Neural cell (in vitro differentiated cells): ENCODE data around the gene UTP15. TPM values are rescaled to one million over a fixed set of nuclear protein-coding genes. Genes with fewer than 3 reads are reported as not detected.

Source experiments
- H2AFZ ChIP-seq: fragments of 200-600, 300-800 bp; sonication (generic), shearing (Covaris generic); 2 replicates; pipeline ENCODE4 v1.6.0; 2014; ENCODE audit warnings: low read depth, mild to moderate bottlenecking, antibody characterized with exemption, low read length, moderate library complexity
- H3F3A ChIP-seq: fragments of 200-600 bp; shearing (Covaris generic); 2 replicates; pipeline ENCODE4 v1.6.1; 2016; ENCODE audit warnings: mild to moderate bottlenecking, moderate library complexity, mixed read lengths, antibody characterized with exemption, low read length; ENCODE audit not compliant: insufficient read depth, poor library complexity, severe bottlenecking
- H3K27ac ChIP-seq: fragments of 200-600, 300-800 bp; sonication (generic), shearing (Covaris generic); 2 replicates; pipeline ENCODE4 v1.5.1; 2014; ENCODE audit warnings: mild to moderate bottlenecking, low read length, moderate library complexity
- H3K27me3 ChIP-seq: fragments of 300-800, 200-600 bp; sonication (generic), shearing (Covaris generic); 2 replicates; pipeline ENCODE4 v1.6.0; 2014; ENCODE audit warnings: mild to moderate bottlenecking, low read depth, low read length, moderate library complexity; ENCODE audit not compliant: insufficient read depth
- H3K36me3 ChIP-seq: fragments of 300-800, 200-600 bp; sonication (generic), shearing (Covaris generic); 2 replicates; pipeline ENCODE4 v1.5.1; 2014; ENCODE audit warnings: mild to moderate bottlenecking, antibody characterized with exemption, low read length, moderate library complexity; ENCODE audit not compliant: insufficient read depth
- H3K4me2 ChIP-seq: fragments of 300-800, 200-600 bp; sonication (generic), shearing (Covaris generic); 2 replicates; pipeline ENCODE4 v1.6.0; 2014; ENCODE audit warnings: mild to moderate bottlenecking, low read length
- H3K4me3 ChIP-seq: fragments of 300-800, 200-600 bp; sonication (generic), shearing (Covaris generic); 2 replicates; pipeline ENCODE4 v1.5.1; 2014; ENCODE audit warnings: mild to moderate bottlenecking, low read length, moderate library complexity
- H3K79me2 ChIP-seq: fragments of 200-600 bp; shearing (Covaris generic); replicated peaks from 2 replicates; pipeline ENCODE4 v1.6.0; 2014; ENCODE audit warnings: mild to moderate bottlenecking, low read length, moderate library complexity; ENCODE audit not compliant: insufficient read depth
- H3K9ac ChIP-seq: fragments of 300-800, 200-600 bp; sonication (generic), shearing (Covaris generic); 2 replicates; pipeline ENCODE4 v1.6.1; 2016; ENCODE audit warnings: mild to moderate bottlenecking, low read length, mixed read lengths
- H3K9me2 ChIP-seq: fragments of 200-600 bp; shearing (Covaris generic); 2 replicates; pipeline ENCODE4 v1.6.1; 2016; ENCODE audit warnings: mild to moderate bottlenecking, low read length, mixed read lengths; ENCODE audit not compliant: insufficient read depth
- H3K9me3 ChIP-seq: fragments of 200-600, 300-800 bp; sonication (generic), shearing (Covaris generic); 2 replicates; pipeline ENCODE4 v1.6.1; 2016; ENCODE audit warnings: mild to moderate bottlenecking, mixed run types, low read length, moderate library complexity, mixed read lengths
- H4K20me1 ChIP-seq: fragments of 200-600 bp; shearing (Covaris generic); 2 replicates; pipeline ENCODE4 v1.6.1; 2016; ENCODE audit warnings: mild to moderate bottlenecking, mixed run types; ENCODE audit not compliant: insufficient read depth
- CTCF ChIP-seq: fragments of 450-650 bp; IDR thresholded peaks from 2 replicates; pipeline ENCODE4 v1.5.1; 2014; ENCODE audit warnings: antibody characterized with exemption, mild to moderate bottlenecking, moderate library complexity; ENCODE audit not compliant: poor library complexity, severe bottlenecking
- EP300 ChIP-seq: fragments of 450-650 bp; conservative IDR thresholded peaks from 2 replicates; pipeline ENCODE4 v1.6.1; 2014; ENCODE audit warnings: antibody characterized with exemption, mild to moderate bottlenecking, moderate library complexity; ENCODE audit not compliant: poor library complexity, severe bottlenecking
- EZH2 ChIP-seq: fragments of 200-600, 300-800 bp; shearing (Covaris generic), sonication (generic); IDR thresholded peaks from 2 replicates; pipeline ENCODE4 v1.6.1; 2014; ENCODE audit warnings: antibody characterized with exemption, low read length, borderline replicate concordance, mild to moderate bottlenecking; ENCODE audit not compliant: insufficient read depth, poor library complexity, severe bottlenecking
- MXI1 ChIP-seq: fragments of 450-650 bp; conservative IDR thresholded peaks from 2 replicates; pipeline ENCODE4 v1.6.1; 2014; ENCODE audit warnings: antibody characterized with exemption, mild to moderate bottlenecking; ENCODE audit not compliant: poor library complexity, severe bottlenecking
- POLR2AphosphoS5 ChIP-seq: IDR thresholded peaks from 2 replicates; pipeline ENCODE4 v1.6.1; 2012
- RAD21 ChIP-seq: fragments of 450-650 bp; conservative IDR thresholded peaks from 2 replicates; pipeline ENCODE4 v1.6.1; 2014; ENCODE audit warnings: antibody characterized with exemption, mild to moderate bottlenecking, moderate library complexity
- REST ChIP-seq: IDR thresholded peaks from 2 replicates; pipeline ENCODE4 v1.6.1; 2012; ENCODE audit warnings: borderline replicate concordance
- SMC3 ChIP-seq: fragments of 450-650 bp; conservative IDR thresholded peaks from 2 replicates; pipeline ENCODE4 v1.6.1; 2014; ENCODE audit warnings: antibody characterized with exemption, mild to moderate bottlenecking, moderate library complexity; ENCODE audit not compliant: poor library complexity
- TAF1 ChIP-seq: IDR thresholded peaks from 2 replicates; pipeline ENCODE4 v1.6.1; 2012; ENCODE audit warnings: low read depth
- polyA plus RNA-seq: library from polyadenylated mRNA; depleted of rRNA; stranded (reverse); fragments of >200 nt; gene quantifications from 2 replicates; pipeline ENCODE4 v1.2.3, GENCODE V29; 2014

Gene UTP15
- polyA plus RNA-seq, 1 donor from 2014 or later = 18.1 TPM

- no peak overlapping the region for H2AFZ ChIP-seq
- no peaks in the 10 kb centered on the region for H3K27me3 ChIP-seq
- H3K27ac ChIP-seq = no peak overlapping the region
- no peak overlapping the region for H3K4me2 ChIP-seq
- no peaks in the 10 kb centered on the region for H3F3A ChIP-seq
- no peaks in the 10 kb centered on the region for H3K9me2 ChIP-seq
- H4K20me1 ChIP-seq = no peaks in the 10 kb centered on the region
- H3K9ac ChIP-seq = no peak overlapping the region
- no peaks in the 10 kb centered on the region for H3K36me3 ChIP-seq
- TF ChIP-seq REST = no peak
- H3K9me3 ChIP-seq = no peaks in the 10 kb centered on the region
- no peak overlapping the region for H3K4me3 ChIP-seq
- no peaks in the 10 kb centered on the region for H3K79me2 ChIP-seq
Measured at GRCh38 chr5:73615085-73615484, 49.5 kb downstream of the UTP15 start.

GRCh38 chr5:73615947-73616346, 50.4 kb downstream of the UTP15 start:
- H3K79me2 ChIP-seq = no peaks in the 10 kb centered on the region
- H3K9me2 ChIP-seq = no peaks in the 10 kb centered on the region
- H4K20me1 ChIP-seq = no peaks in the 10 kb centered on the region
- H3K4me3 ChIP-seq = no peak overlapping the region
- H3F3A ChIP-seq = no peaks in the 10 kb centered on the region
- no peak overlapping the region for H3K9ac ChIP-seq
- no peak for TF ChIP-seq TAF1
- no peak for TF ChIP-seq RAD21
- no peak for TF ChIP-seq REST
- TF ChIP-seq EZH2 = no peak
- TF ChIP-seq EP300 = no peak
- TF ChIP-seq SMC3 = no peak
- TF ChIP-seq MXI1 = no peak
- no peak for TF ChIP-seq CTCF
- TF ChIP-seq POLR2AphosphoS5 = no peak
- no peaks in the 10 kb centered on the region for H3K9me3 ChIP-seq
- H3K27me3 ChIP-seq = no peaks in the 10 kb centered on the region
- H3K36me3 ChIP-seq = no peaks in the 10 kb centered on the region
- no peak overlapping the region for H3K4me2 ChIP-seq
- H3K27ac ChIP-seq = no peak overlapping the region
- H2AFZ ChIP-seq = no peak overlapping the region
